HepG2 (cell line): Measurements from ENCODE around the gene RAB8A. TPM values are rescaled to one million over a fixed set of nuclear protein-coding genes. Genes with fewer than 3 reads are reported as not detected.
A peak's percentile ranks its signal among the peaks of the same experiment; 100 is the strongest.

ENCODE experiments used
- HNF4A ChIP-seq: sonication (generic); formaldehyde crosslinking; IDR thresholded peaks from 2 replicates; pipeline ENCODE4 v1.4.0; 2020; ENCODE audit warnings: missing genetic modification reagents
- KLF15 ChIP-seq: sonication (generic); formaldehyde crosslinking; IDR thresholded peaks from 2 replicates; pipeline ENCODE4 v1.8.1; 2023; ENCODE audit warnings: borderline replicate concordance, mild to moderate bottlenecking, inconsistent platforms, missing genetic modification reagents, mixed read lengths
- MTA1 ChIP-seq: sonication (generic); formaldehyde crosslinking; IDR thresholded peaks from 2 replicates; pipeline ENCODE4 v1.4.0; 2020; ENCODE audit warnings: missing genetic modification reagents, mild to moderate bottlenecking, borderline replicate concordance
- NR2F2 ChIP-seq: IDR thresholded peaks from 2 replicates; pipeline ENCODE4 v1.6.1; 2012; ENCODE audit warnings: low read depth, inconsistent platforms, borderline replicate concordance
- RARA ChIP-seq: IDR thresholded peaks from 2 replicates; pipeline ENCODE4 v1.6.1; 2016; ENCODE audit warnings: missing genetic modification reagents, missing compliant biosample characterization
- REPIN1 ChIP-seq: sonication (generic); formaldehyde crosslinking; IDR thresholded peaks from 2 replicates; pipeline ENCODE4 v1.8.0; 2022; ENCODE audit warnings: missing genetic modification reagents, low read depth, mild to moderate bottlenecking, borderline replicate concordance
- SALL1 ChIP-seq: sonication (generic); formaldehyde crosslinking; IDR thresholded peaks from 2 replicates; pipeline ENCODE4 v1.8.0; 2022; ENCODE audit warnings: mild to moderate bottlenecking, missing genetic modification reagents
- SMAD1 ChIP-seq: sonication (generic); formaldehyde crosslinking; IDR thresholded peaks from 2 replicates; pipeline ENCODE4 v1.4.0; 2020; ENCODE audit warnings: missing genetic modification reagents, low read depth, mild to moderate bottlenecking, borderline replicate concordance
- SNAI1 ChIP-seq: sonication (generic); formaldehyde crosslinking; IDR thresholded peaks from 2 replicates; pipeline ENCODE4 v1.5.0; 2020; ENCODE audit warnings: mild to moderate bottlenecking, missing genetic modification reagents, borderline replicate concordance
- SNAPC2 ChIP-seq: sonication (generic); formaldehyde crosslinking; IDR thresholded peaks from 2 replicates; pipeline ENCODE4 v1.8.1; 2022; ENCODE audit warnings: mild to moderate bottlenecking, missing genetic modification reagents
- ZBTB38 ChIP-seq: sonication (generic); formaldehyde crosslinking; IDR thresholded peaks from 2 replicates; pipeline ENCODE4 v1.5.1; 2020; ENCODE audit warnings: mild to moderate bottlenecking, missing genetic modification reagents
- ZNF775 ChIP-seq: sonication (generic); formaldehyde crosslinking; IDR thresholded peaks from 2 replicates; pipeline ENCODE4 v1.4.0; 2020; ENCODE audit warnings: missing genetic modification reagents, mild to moderate bottlenecking, moderate library complexity, borderline replicate concordance
- polyA plus RNA-seq, 8 experiments: library from polyadenylated mRNA; depleted of rRNA in 3 of 8; stranded (reverse) in 7 of 8; unstranded in 1 of 8; fragments of >200 nt; fragmentation: Illumina TruSeq in 4 of 8; extraction: Trizol in 4 of 8; gene quantifications; 2 replicates each; pipeline versions ENCODE4 v1.2.1 to v1.2.3, GENCODE V29; 2011 to 2016; ENCODE audit warnings: low read depth in 4 of 8, missing spikeins in 1 of 8, mixed read lengths in 1 of 8; ENCODE audit not compliant: insufficient read depth in 1 of 8
- total RNA-seq, 5 experiments: library from RNA; depleted of rRNA; stranded (reverse); fragments of >200 nt; fragmentation: Illumina TruSeq; extraction: Trizol; gene quantifications; 2 replicates each; pipeline ENCODE4 v1.2.3, GENCODE V29; 2016; ENCODE audit warnings: low read depth in 1 of 5
- TF ChIP-seq, protein P1 (sequence below): sonication (generic); formaldehyde crosslinking; IDR thresholded peaks from 2 replicates; pipeline ENCODE4 v1.4.0; 2020; ENCODE audit warnings: missing genetic modification reagents
- TF ChIP-seq, protein P2 (sequence below): IDR thresholded peaks from 2 replicates; pipeline ENCODE4 v1.6.1; 2016; ENCODE audit warnings: low read depth, missing genetic modification reagents, missing compliant biosample characterization
- TF ChIP-seq, protein P3 (sequence below), 2 experiments: IDR thresholded peaks; 2 replicates each; pipeline ENCODE4 v1.6.1; 2011 to 2012; ENCODE audit warnings: low read length in 2 of 2, borderline replicate concordance in 1 of 2, low read depth in 1 of 2, mild to moderate bottlenecking in 1 of 2, moderate library complexity in 1 of 2
- TF ChIP-seq, protein P4 (sequence below): IDR thresholded peaks from 2 replicates; pipeline ENCODE4 v1.6.1; 2016
- TF ChIP-seq, protein P5 (sequence below): sonication (generic); formaldehyde crosslinking; IDR thresholded peaks from 2 replicates; pipeline ENCODE4 v1.4.0; 2020; ENCODE audit warnings: missing genetic modification reagents

The RAB8A gene
- total and polyA plus RNA-seq, 2 of the 13 experiments (the other 11 are each of a cell fraction or from before 2014, with no cell fraction given), result 36.7 to 45.0 TPM

DNA sequence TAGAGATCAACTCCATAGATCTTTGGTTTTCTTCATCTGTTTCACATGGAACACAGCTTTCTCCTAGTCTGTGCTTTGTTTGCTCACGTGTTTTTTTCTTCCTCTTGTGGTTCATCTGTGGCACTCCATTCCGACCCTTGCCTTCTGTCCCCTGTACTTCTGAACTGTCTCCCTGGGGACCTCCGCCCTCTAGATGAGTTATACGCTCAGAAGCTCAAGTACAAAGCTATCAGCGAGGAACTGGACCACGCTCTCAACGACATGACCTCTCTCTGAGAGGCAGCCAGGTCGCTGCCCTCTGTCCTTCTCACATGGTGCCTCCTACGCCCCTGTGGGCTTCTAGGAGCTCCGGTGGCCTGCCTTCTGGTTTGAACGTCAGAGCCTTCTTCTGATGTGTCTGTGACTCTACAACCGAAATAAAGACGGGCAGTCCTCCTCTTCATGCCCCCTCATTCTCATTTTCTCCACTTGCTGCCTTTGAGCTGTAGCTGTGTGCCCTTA, 16.6 kb upstream of the RAB8A start (continued):
- TF ChIP-seq, protein P1, sequence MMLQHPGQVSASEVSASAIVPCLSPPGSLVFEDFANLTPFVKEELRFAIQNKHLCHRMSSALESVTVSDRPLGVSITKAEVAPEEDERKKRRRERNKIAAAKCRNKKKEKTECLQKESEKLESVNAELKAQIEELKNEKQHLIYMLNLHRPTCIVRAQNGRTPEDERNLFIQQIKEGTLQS (CRISPR knock-in tag), result 0 out of 2 replicates have a peak, but pooled peaks have one; percentile 0
- TF ChIP-seq KLF15, result no peak
- TF ChIP-seq, protein P2, sequence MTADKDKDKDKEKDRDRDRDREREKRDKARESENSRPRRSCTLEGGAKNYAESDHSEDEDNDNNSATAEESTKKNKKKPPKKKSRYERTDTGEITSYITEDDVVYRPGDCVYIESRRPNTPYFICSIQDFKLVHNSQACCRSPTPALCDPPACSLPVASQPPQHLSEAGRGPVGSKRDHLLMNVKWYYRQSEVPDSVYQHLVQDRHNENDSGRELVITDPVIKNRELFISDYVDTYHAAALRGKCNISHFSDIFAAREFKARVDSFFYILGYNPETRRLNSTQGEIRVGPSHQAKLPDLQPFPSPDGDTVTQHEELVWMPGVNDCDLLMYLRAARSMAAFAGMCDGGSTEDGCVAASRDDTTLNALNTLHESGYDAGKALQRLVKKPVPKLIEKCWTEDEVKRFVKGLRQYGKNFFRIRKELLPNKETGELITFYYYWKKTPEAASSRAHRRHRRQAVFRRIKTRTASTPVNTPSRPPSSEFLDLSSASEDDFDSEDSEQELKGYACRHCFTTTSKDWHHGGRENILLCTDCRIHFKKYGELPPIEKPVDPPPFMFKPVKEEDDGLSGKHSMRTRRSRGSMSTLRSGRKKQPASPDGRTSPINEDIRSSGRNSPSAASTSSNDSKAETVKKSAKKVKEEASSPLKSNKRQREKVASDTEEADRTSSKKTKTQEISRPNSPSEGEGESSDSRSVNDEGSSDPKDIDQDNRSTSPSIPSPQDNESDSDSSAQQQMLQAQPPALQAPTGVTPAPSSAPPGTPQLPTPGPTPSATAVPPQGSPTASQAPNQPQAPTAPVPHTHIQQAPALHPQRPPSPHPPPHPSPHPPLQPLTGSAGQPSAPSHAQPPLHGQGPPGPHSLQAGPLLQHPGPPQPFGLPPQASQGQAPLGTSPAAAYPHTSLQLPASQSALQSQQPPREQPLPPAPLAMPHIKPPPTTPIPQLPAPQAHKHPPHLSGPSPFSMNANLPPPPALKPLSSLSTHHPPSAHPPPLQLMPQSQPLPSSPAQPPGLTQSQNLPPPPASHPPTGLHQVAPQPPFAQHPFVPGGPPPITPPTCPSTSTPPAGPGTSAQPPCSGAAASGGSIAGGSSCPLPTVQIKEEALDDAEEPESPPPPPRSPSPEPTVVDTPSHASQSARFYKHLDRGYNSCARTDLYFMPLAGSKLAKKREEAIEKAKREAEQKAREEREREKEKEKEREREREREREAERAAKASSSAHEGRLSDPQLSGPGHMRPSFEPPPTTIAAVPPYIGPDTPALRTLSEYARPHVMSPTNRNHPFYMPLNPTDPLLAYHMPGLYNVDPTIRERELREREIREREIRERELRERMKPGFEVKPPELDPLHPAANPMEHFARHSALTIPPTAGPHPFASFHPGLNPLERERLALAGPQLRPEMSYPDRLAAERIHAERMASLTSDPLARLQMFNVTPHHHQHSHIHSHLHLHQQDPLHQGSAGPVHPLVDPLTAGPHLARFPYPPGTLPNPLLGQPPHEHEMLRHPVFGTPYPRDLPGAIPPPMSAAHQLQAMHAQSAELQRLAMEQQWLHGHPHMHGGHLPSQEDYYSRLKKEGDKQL, result no peak
- TF ChIP-seq NR2F2, result 0 out of 2 replicates have a peak, but pooled peaks have one; percentile 24
- no peak for TF ChIP-seq ZNF775 (CRISPR knock-in tag)
- TF ChIP-seq ZBTB38 (CRISPR knock-in tag), result peak; percentile 86
- TF ChIP-seq SNAI1, result no peak
- TF ChIP-seq SNAPC2 (CRISPR knock-in tag), result no peak
- TF ChIP-seq SMAD1 (CRISPR knock-in tag), result no peak
- 0 out of 2 replicates have a peak, but pooled peaks have one; percentile 24 for TF ChIP-seq REPIN1 (CRISPR knock-in tag)
- TF ChIP-seq, protein P3, sequence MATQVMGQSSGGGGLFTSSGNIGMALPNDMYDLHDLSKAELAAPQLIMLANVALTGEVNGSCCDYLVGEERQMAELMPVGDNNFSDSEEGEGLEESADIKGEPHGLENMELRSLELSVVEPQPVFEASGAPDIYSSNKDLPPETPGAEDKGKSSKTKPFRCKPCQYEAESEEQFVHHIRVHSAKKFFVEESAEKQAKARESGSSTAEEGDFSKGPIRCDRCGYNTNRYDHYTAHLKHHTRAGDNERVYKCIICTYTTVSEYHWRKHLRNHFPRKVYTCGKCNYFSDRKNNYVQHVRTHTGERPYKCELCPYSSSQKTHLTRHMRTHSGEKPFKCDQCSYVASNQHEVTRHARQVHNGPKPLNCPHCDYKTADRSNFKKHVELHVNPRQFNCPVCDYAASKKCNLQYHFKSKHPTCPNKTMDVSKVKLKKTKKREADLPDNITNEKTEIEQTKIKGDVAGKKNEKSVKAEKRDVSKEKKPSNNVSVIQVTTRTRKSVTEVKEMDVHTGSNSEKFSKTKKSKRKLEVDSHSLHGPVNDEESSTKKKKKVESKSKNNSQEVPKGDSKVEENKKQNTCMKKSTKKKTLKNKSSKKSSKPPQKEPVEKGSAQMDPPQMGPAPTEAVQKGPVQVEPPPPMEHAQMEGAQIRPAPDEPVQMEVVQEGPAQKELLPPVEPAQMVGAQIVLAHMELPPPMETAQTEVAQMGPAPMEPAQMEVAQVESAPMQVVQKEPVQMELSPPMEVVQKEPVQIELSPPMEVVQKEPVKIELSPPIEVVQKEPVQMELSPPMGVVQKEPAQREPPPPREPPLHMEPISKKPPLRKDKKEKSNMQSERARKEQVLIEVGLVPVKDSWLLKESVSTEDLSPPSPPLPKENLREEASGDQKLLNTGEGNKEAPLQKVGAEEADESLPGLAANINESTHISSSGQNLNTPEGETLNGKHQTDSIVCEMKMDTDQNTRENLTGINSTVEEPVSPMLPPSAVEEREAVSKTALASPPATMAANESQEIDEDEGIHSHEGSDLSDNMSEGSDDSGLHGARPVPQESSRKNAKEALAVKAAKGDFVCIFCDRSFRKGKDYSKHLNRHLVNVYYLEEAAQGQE (IDR thresholded peaks at IDR 0.05; ENCODE audit: borderline replicate concordance in 1 of 2, low read depth in 1 of 2, low read length in 2 of 2), result no peak
- TF ChIP-seq, protein P4, sequence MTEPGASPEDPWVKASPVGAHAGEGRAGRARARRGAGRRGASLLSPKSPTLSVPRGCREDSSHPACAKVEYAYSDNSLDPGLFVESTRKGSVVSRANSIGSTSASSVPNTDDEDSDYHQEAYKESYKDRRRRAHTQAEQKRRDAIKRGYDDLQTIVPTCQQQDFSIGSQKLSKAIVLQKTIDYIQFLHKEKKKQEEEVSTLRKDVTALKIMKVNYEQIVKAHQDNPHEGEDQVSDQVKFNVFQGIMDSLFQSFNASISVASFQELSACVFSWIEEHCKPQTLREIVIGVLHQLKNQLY (CRISPR knock-in tag), result no peak
- peak; percentile 74 for TF ChIP-seq HNF4A
- TF ChIP-seq, protein P5, sequence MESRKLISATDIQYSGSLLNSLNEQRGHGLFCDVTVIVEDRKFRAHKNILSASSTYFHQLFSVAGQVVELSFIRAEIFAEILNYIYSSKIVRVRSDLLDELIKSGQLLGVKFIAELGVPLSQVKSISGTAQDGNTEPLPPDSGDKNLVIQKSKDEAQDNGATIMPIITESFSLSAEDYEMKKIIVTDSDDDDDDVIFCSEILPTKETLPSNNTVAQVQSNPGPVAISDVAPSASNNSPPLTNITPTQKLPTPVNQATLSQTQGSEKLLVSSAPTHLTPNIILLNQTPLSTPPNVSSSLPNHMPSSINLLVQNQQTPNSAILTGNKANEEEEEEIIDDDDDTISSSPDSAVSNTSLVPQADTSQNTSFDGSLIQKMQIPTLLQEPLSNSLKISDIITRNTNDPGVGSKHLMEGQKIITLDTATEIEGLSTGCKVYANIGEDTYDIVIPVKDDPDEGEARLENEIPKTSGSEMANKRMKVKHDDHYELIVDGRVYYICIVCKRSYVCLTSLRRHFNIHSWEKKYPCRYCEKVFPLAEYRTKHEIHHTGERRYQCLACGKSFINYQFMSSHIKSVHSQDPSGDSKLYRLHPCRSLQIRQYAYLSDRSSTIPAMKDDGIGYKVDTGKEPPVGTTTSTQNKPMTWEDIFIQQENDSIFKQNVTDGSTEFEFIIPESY, result peak; percentile 53; the same call in 1 of the 2 replicates
- TF ChIP-seq RARA (CRISPR knock-in tag), result peak; percentile 41
- peak; percentile 51; the same call in 1 of the 2 replicates for TF ChIP-seq SALL1 (CRISPR knock-in tag)
- 0 out of 2 replicates have a peak, but pooled peaks have one; percentile 26 for TF ChIP-seq MTA1 (CRISPR knock-in tag)
